HG02610 (cell line): ENCODE results near the gene MAMDC2.
"Not testable (repeated sequence)": the region's sequence is repeated elsewhere in the genome, so short reads cannot be mapped to it uniquely, and the experiment has no call there.

Experiments
- ATAC-seq: cut with Tn5 transposase; IDR thresholded peaks from one replicate; pipeline ENCODE4 v1.9.1; 2021; ENCODE audit warnings: mild to moderate bottlenecking, moderate library complexity; ENCODE audit not compliant: unreplicated experiment

The MAMDC2 gene

DNA sequence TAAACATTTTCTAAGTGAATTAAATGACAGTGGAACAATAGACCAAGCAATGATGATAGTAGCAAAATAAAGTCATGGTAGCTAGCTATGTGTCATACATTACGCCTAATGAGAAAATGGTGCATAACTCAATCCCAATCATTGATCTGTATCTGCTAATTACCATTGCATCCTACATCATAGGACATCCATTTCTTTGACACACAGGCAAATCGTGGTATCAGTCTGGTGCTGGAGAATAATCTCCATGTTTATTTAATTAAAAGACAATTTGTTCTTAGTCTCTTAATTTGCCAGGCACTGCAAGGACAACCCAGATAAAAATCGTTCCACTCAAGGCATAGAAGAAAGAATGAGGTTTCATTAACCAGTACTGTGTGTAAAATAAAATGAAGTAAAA lies 125.6 kb downstream of the MAMDC2 start:
- no peak for ATAC-seq

GRCh38 chr9:70170151-70170790 lies 126.6 kb downstream of the MAMDC2 start:
- no peak for ATAC-seq

GRCh38 chr9:70172532-70172931 lies 128.9 kb downstream of the MAMDC2 start:
- ATAC-seq = no peak

DNA sequence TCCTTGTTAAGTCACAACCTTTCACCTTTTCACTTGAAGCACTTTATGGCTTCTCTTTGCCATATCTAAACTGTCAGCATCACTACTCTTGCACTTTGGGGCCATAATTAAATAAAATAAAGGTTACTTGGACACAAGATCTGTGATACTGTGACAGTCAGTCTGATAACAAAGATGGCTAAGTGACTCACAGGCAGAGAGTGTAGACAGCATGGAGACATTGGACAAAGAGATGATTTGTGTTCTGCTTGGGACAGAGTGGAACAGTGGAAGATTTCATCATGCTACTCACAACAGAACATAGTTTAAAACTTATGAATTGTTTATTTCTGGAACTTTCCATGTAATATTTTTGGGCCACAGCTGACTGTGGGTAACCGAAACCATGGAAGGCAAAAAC lies 133.5 kb downstream of the MAMDC2 start:
- ATAC-seq = no peak

DNA sequence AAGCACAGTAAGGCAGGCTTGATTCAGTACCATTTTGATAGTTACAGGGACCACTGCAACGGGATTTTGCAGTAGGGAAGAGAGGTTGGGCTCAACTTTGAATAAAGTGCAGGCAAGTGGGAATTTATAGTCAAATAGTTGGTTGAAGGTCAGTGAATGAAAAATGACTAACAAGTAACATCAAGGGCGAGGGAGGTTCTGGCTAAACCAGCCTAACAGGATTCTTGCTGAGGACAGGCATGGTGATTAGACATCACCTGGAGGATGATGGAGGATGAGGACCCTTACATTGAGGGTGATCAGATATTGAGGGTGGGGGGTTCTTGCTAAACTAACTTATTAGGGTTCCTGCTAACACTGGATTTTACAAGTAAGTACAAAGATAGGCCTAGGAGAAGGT lies 149.1 kb downstream of the MAMDC2 start:
- ATAC-seq = no peak

GRCh38 chr9:70195456-70195855 lies 151.8 kb downstream of the MAMDC2 start:
- no peak for ATAC-seq

DNA sequence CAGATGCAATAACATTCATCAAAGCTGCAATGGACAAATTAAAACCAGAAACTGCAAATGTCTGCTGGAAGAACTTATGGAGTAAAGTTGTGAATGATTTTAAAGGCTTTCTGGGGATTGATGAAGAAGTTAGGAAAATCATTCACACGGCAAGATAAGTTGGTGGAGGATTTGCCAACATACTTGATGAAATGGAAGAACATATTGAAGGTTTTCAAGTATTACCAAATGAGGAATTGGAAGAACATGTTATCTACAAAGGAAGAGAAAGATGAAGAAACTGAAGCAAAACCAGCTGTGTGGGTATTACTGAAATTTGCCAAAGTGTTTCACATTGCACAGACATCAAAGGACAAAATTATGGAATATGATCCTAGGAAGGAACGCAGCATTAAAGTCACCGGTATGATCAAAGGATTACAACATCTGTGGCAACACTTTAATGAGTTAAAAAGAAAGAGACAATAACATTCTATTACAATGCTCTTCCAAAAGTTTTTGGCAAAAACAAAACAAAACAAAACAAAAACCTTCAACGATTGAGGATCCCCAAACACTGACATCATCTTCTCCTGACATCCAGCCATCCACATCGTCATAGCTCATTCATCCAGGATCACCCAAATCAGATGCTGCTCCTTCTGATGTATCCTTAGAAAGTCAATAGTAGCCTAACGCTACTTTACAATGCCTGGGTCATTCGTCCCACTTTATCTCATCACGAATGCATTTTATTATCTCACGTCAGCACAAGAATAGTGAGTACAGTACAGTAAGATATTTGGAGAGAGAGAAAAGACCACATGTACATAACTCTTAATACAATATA lies 153.8 kb downstream of the MAMDC2 start:
- ATAC-seq = no peak

- ATAC-seq = not testable (repeated sequence)
Observed at GRCh38 chr9:70204743-70205142, 161.1 kb downstream of the MAMDC2 start.

- no peak for ATAC-seq
Observed at GRCh38 chr9:70205366-70206020, 161.8 kb downstream of the MAMDC2 start.

DNA sequence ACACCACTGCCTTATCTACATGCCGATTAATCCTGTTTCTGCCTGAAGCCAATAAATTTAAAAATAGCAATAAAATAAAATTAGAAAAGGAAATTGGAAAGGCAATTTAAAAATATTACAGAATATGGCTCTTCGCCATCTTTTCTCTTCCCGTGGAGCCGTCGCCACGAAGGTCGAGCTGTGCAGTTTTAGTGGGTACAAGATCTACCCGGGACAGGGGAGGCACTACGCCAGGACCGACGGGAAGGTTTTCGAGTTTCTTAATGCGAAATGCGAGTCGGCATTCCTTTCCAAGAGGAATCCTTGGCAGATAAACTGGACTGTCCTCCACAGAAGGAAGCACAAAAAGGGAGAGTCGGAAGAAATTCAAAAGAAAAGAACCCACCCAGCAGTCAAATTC lies 173.4 kb downstream of the MAMDC2 start:
- ATAC-seq = no peak

DNA sequence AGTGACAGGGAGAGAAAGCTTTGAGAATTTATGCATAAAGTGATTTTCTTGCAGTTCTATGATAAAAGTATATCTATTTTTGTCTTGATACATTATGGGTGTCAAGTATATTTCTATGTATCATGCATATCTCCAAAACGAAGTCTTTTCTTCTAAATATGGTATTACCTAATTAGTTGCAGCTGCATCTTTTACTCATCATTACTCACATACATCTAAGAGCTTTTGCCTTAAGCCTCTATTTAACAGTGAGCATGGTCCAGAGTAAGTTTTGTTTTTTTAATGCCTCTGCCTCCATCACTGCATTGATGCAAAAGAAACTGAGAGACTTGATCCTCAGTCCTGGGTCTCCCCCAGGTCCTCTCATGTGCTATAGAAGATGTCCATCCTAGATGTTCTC lies 175.1 kb downstream of the MAMDC2 start:
- ATAC-seq = no peak

DNA sequence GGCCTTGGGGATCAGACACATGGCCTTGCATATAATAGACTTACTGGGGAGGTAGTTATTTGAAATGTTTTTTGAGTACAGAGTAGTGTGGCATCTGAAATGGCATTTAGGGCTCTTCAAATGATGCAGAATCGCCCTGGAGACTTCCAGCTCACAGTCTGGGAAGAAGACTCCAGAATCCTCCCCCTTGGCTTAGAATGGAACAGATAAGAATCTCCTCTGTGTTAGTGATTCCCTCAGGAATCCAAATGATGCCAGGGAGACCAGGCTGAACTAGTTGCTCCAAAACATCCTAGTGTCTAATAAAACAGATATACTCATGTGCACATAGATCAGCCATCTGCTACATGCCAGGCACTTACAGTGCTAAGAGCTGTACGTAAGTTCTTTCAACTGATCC lies 176.6 kb downstream of the MAMDC2 start:
- no peak for ATAC-seq

GRCh38 chr9:70222354-70222753 lies 178.7 kb downstream of the MAMDC2 start:
- ATAC-seq = no peak

GRCh38 chr9:70228118-70228517 lies 184.5 kb downstream of the MAMDC2 start:
- no peak for ATAC-seq

GRCh38 chr9:70228611-70229010 lies 185.0 kb downstream of the MAMDC2 start:
- no peak for ATAC-seq

- no peak for ATAC-seq
Observed at GRCh38 chr9:70229026-70229425, 185.4 kb downstream of the MAMDC2 start.

GRCh38 chr9:70229579-70229978 lies 185.9 kb downstream of the MAMDC2 start:
- no peak for ATAC-seq

GRCh38 chr9:70232476-70232875 lies 188.8 kb downstream of the MAMDC2 start:
- ATAC-seq = no peak

DNA sequence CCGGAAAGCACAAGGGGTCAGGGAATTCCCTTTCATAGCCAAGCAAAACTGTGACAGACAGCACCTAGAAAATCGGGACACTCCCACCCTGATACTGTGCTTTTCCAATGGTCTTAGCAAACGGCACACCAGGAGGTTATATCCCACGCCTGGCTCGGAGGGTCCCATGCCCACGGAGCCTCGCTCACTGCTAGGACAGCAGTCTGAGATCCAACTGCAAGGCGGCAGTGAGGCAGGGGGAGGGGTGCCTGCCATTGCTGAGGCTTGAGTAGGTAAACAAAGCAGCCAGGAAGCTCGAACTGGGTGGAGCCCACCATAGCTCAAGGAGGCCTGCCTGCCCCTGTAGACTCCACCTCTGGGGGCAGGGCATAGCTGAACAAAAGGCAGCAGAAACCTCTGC lies 190.6 kb downstream of the MAMDC2 start:
- ATAC-seq = not testable (repeated sequence)

DNA sequence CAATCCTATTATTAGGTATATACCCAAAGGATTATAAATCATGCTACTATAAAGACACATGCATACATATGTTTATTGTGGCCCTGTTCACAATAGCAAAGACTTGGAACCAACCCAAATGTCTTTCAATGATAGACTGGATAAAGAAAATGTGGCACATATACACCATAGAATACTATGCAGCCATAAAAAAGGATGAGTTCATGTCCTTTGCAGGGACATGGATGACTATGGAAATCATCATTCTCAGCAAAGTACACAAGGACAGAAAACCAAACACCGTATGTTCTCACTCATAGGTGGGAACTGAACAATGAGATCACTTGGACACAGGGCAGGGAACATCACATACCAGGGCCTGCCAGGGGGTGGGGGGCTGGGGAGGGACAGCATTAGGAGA lies 202.3 kb downstream of the MAMDC2 start:
- not testable (repeated sequence) for ATAC-seq

DNA sequence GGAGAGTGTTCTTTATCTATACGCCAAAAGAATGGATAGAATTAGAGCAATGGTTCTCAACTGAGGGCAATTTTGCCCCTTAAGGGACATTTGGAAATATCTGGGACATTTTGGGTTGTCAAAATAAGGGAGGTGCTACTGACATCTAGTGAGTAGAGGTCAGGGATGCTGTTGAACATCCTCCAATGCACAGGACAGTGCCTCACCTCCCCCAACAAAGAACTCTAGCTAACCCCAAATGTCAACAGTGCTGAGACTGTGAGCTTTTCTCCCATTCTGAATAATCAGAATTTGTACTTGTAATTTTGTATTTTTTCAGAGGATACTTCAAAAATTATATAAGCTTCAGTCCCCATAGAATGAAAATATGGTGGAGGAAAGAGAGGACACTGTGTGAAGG lies 206.6 kb downstream of the MAMDC2 start:
- no peak for ATAC-seq

DNA sequence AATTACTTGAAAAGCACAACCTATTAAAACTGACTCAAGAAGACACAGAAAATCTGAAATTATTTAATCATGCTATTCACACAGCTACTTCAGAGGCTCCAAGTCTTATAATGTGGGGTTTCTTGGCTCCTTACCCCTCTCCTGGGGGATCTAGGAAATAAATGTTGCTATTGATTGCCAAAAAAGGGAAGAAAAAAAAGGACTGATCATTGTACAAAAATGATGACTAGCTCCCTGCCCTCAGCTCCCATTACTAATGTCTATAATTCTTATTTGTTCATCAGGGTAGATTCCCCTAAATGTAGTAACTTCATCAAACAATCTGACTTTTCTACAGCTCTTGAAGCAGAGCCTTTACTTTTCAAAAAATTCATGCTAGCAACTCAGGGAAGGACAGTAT lies 211.8 kb downstream of the MAMDC2 start:
- ATAC-seq = no peak
